GM19395 (cell line): ENCODE measurements around the gene CTCFL.

Experiments used
- ATAC-seq: cut with Tn5 transposase; IDR thresholded peaks from one replicate; pipeline ENCODE4 v1.9.1; 2021; ENCODE audit warnings: mild to moderate bottlenecking, moderate library complexity; ENCODE audit not compliant: unreplicated experiment

The CTCFL gene

GRCh38 chr20:57469418-57470211 is 55.3 kb downstream of the CTCFL start:
- ATAC-seq, result no peak

GRCh38 chr20:57468523-57469417 is 56.2 kb downstream of the CTCFL start:
- ATAC-seq, result no peak

- no peak for ATAC-seq
Observed at GRCh38 chr20:57467742-57468141, 57.2 kb downstream of the CTCFL start.

DNA sequence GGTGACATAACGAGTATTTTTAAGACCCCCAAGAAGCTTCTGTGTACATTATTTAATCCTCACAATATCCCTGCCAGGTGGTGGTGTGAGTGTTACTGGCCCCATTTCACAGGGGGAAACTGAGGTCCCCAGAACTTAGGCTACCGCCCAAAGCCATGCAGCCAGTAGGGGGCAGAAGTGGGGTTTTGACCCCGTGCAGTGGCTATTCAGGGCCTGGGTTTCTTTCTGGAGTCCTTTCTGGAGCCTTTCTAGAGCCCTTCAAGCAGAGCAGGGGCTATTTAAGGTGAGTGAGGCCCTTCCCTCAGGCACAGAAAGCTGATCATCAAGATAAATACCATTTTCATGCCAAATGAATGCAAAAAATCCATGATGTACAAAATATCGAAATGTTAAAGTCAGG is 59.0 kb downstream of the CTCFL start:
- no peak for ATAC-seq

DNA sequence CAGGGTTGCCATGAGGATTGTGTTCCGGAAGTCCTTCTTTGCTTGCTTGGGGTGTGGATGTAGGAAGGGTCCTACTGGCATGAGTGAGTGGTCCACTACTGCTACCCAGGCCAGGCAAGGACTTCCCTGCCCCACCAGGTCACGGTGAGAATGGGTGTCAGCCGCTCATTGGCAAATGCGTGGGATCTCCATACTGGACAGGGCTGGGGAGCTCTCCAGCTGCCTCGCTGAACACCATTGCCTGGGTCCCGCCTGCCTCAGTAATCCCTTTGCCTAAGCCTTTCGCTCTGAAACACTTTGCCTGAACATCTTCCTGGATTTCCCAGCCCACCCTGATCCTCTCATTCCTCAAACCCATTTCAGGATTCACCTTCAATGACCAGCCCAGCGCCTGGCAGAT is 59.5 kb downstream of the CTCFL start:
- ATAC-seq, result no peak

- no peak for ATAC-seq
Observed at GRCh38 chr20:57464642-57465211, 60.2 kb downstream of the CTCFL start.

- no peak for ATAC-seq
Observed at GRCh38 chr20:57462781-57463180, 62.2 kb downstream of the CTCFL start.

- no peak for ATAC-seq
Observed at GRCh38 chr20:57461726-57462125, 63.2 kb downstream of the CTCFL start.

GRCh38 chr20:57460781-57461465 is 64.0 kb downstream of the CTCFL start:
- ATAC-seq, result no peak

DNA sequence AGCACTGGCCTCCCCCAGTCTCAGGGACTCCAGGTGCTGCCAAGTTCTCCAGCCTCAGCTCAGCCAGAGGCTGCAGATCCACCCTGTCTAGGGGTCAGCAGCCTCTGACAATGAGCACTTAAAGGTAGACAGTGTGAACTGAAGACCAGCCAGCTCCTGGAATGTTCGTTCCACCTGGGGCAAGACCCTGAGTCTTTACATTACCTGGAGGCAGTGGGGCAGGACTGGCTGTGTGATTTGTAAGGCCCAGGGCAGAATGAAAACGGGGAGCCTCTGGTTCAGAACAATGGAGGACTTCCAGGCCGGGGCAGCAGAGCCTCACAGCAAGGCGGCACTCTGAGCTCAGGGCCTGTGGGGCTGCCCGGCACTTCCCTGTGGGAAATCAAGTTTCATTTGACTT is 65.0 kb downstream of the CTCFL start:
- ATAC-seq, result no peak

DNA sequence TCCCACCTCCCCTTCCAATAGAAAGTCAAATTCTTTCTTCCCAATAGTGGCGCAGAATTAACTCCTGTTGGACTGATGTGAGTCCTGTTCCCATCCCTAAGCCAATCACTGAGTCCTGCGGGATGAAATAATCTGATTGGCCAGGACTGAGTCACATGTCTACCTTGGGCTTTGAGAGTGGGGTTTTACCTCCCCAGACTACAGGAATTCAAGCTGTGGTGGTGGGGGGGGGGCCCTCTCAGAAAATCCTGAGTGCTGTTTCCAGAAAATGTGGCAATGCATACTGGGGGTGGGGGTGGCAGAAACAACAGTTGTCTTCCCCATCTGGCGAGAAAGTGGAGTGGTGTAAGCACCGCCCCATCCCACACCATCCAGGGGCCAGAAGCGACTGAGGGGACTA is 65.7 kb downstream of the CTCFL start:
- ATAC-seq, result no peak

- no peak for ATAC-seq
Observed at GRCh38 chr20:57458400-57459160, 66.4 kb downstream of the CTCFL start.

DNA sequence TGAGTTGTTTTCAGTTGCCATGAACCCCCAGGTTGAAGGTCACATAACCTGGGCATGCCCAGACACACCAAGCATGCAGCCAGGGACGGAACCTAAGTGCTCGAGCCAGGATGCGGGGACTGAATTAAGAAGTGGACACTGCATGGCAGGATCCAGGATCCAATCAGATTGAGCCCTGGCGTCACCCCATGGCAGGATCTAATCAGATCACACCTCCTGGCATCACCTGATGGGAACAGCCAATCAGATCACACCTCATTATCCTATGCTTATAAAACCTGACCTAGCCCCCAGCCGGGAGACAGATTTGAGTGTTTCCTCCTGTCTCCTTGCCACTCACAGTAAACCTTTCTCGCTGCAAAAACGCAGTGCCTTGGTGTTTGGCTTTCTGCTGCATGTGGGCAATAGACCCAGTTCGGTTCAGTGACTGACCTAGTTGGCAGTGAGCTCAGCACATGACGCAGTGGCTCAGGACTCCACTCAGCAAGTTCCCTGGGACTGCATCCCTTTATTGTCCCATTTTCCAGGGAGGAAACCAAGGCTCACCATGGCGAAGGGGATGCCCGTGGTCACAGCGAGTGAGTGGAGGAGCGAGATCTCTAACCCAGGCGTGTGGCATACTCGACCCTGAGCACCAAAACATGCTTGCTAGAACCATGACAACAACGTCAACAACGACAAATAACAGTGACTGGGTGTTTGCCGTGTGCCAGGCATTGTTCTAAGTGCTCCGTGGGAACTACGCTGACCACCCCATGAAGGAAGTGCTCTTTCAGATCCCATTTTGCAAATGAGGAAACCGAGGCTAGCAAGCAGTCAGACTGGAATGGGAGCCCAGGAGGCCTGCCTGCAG is 67.5 kb downstream of the CTCFL start:
- ATAC-seq, result no peak

DNA sequence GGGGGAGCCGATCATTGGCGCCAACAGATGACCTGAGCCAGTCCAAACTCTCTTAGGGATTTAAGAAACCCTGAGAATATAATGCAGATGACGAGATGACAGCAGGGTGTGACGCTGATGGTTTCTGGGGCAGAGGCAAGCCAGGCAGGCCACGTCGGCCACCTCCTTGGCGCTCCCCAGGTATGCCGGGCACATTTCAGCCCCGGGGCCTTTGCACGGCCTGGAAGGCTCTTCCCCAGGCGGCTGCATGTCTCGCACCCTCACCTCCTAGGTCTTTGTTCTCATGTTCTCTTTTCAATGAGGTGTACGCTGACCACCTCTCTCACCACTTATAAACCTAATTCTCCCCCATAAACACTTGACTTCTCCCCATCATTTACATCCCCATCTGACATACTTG is 68.8 kb downstream of the CTCFL start:
- ATAC-seq, result no peak

GRCh38 chr20:57455386-57455785 is 69.6 kb downstream of the CTCFL start:
- ATAC-seq, result no peak

DNA sequence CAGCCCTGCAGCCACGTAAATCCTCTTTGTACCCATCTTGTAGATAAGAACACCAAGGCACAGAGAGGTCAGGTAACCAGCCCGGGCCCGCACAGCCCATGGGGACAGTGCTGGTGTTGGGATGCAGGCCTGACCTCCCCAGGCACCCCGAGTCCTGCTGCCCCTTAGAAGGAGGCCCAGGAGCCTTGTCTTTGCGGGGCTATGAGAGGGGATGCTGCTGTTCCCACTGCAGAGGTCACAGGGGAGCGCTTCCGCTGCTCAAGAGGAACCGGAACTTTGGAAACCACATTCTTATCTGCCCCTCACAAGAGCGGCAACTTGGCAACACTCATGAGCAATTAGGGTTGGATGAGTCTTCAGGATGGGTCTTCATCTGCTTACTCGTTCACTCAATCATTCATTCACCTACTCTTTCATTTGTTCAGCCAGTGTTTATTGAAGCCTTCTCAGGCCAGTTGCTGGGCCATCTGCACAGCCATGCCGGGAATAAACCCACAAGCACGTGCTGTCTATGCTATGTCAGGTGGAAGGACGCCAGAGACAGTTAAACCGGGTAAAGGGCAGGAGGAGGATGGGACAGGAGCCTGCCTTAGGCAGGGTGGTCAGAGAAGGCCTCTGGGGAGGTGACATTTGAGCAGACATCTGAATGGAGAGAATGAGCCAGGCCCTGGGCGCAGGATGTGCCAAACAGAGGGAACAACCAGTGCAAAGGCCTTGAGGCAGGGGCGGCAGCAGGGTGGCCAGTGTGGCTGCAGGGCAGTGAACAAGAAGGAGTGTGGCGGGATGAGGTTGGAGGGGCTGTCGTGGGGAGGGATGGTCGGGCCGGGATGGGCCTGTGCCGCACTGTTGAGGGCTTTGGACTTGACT is 72.9 kb downstream of the CTCFL start:
- ATAC-seq, result peak; percentile 52

GRCh38 chr20:57451431-57451794 is 73.5 kb downstream of the CTCFL start:
- no peak for ATAC-seq

GRCh38 chr20:57450931-57451330 is 74.0 kb downstream of the CTCFL start:
- no peak for ATAC-seq

GRCh38 chr20:57450419-57450818 is 74.5 kb downstream of the CTCFL start:
- ATAC-seq, result peak; percentile 80
